Hepatocyte (in vitro differentiated cells): ENCODE data around the gene CTNNA3.

Experiments
- CTCF ChIP-seq: fragments of 200-600 bp; sonication (generic); IDR thresholded peaks from 2 replicates; pipeline ENCODE4 v1.5.1; 2016; ENCODE audit warnings: antibody characterized with exemption, mild to moderate bottlenecking; ENCODE audit not compliant: poor library complexity
- EZH2 ChIP-seq: fragments of 200-600 bp; sonication (generic); IDR thresholded peaks from 2 replicates; pipeline ENCODE4 v1.6.1; 2016; ENCODE audit warnings: antibody characterized with exemption, mild to moderate bottlenecking, borderline replicate concordance

- TF ChIP-seq CTCF (peak; percentile 76), EZH2 (no peak)
Measured at GRCh38 chr10:66925896-66926715, 769.9 kb downstream of the CTNNA3 start, which contains the start of gene LRRTM3.
